Adipocyte (in vitro differentiated cells): ENCODE results near the gene OR5D14.

Experiments used
- DNase-seq: peaks from one replicate; pipeline ENCODE4 v3.0.0-alpha.2; 2015; ENCODE audit warnings: low read depth
- H3K27me3 ChIP-seq: replicated peaks from 2 replicates; pipeline ENCODE4 v1.7.0; 2013; ENCODE audit warnings: mild to moderate bottlenecking, low read length, moderate library complexity; ENCODE audit not compliant: control insufficient read depth, insufficient read depth
- H3K36me3 ChIP-seq: 2 replicates; pipeline ENCODE4 v1.7.0; 2013; ENCODE audit warnings: low read length, mild to moderate bottlenecking, moderate library complexity; ENCODE audit not compliant: control insufficient read depth, insufficient read depth, severe bottlenecking
- H3K4me1 ChIP-seq: 2 replicates; pipeline ENCODE4 v1.7.0; 2013; ENCODE audit warnings: mild to moderate bottlenecking, low read length, moderate library complexity; ENCODE audit not compliant: control insufficient read depth, insufficient read depth
- H3K4me3 ChIP-seq: 2 replicates; pipeline ENCODE4 v1.7.0; 2013; ENCODE audit warnings: mild to moderate bottlenecking, low read length, moderate library complexity
- H3K9ac ChIP-seq: 2 replicates; pipeline ENCODE4 v1.7.0; 2013; ENCODE audit warnings: mild to moderate bottlenecking, low read length, moderate library complexity
- H3K9me3 ChIP-seq: 2 replicates; pipeline ENCODE4 v1.7.0; 2013; ENCODE audit warnings: mild to moderate bottlenecking, low read length, moderate library complexity; ENCODE audit not compliant: control insufficient read depth

OR5D14 gene

DNA sequence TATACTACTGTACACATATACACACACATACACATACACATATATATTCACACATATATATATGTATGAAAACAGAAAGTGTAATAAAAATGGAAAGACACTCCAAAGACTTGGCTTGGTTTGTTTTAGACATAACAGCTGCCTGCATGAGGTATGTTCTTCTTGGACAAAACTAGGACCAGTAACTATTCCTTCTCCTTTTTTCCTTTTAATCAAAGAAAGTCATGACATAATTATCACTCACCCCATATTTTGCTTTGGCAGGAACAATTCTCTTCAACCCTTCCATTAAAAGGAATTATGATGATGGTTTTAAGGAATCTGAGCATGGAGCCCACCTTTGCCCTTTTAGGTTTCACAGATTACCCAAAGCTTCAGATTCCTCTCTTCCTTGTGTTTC is at the start of gene OR5D14:
OR5D14 (plus strand) TSS at position 301 of the 400 bp plus-strand sequence; CDS start at position 301, 0 bp downstream.
- no peaks in the 10 kb centered on the region for H3K4me1 ChIP-seq
- no peak within 1 kb of the TSS for H3K9ac ChIP-seq
- peaks cover 2% of the 10 kb centered on the region for H3K9me3 ChIP-seq
- H3K4me3 ChIP-seq = no peak within 1 kb of the TSS
- no peaks in the 10 kb centered on the region for H3K36me3 ChIP-seq
- H3K27me3 ChIP-seq = no peaks in the 10 kb centered on the region
- DNase-seq = no peak

DNA sequence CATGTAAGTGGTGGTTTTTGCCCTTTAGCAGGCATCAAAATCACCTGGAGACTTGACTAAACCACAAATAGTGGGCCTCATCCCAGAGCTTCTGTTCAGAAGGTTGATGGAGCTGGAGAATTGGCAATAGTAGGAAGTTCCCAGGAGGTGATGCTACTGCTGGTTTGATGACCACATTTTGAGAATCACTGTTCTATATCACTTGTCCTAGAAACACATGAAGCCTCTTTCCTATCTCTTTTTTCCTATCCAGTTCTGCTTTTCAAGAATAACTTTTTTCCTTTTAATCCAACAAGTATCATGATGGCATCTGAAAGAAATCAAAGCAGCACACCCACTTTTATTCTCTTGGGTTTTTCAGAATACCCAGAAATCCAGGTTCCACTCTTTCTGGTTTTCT is 22.2 kb upstream of the OR5D14 start, which contains the start of gene OR5D13:
OR5D13 (plus strand) TSS at position 301 of the 400 bp plus-strand sequence; CDS start at position 301, 0 bp downstream.
- H3K4me1 ChIP-seq = no peaks in the 10 kb centered on the region
- DNase-seq = no peak
- H3K27me3 ChIP-seq = no peaks in the 10 kb centered on the region
- H3K9ac ChIP-seq = no peak within 1 kb of the TSS
- no peak within 1 kb of the TSS for H3K4me3 ChIP-seq
- no peaks in the 10 kb centered on the region for H3K36me3 ChIP-seq
- H3K9me3 ChIP-seq = no peaks in the 10 kb centered on the region

DNA sequence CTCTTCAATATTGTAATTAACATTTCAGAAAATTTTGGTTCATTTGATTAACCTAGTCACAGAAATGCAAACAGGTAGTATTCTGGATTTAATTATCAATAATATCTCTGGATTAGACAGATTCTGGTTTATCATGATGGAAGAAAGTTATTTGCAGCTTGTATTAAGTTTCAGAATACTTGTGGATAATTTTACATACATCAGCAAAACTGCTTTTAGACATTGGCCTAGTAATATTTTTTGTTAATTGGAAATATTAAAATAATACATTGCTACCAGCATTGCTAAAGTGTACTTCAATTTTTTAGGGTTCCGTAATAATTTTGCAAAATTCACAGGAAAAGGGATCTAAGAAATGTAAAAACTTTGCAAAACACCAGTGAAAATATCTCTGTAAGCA is 3.8 kb upstream of the OR5D14 start:
- Histone ChIP-seq H3K4me3 (no peak overlapping the region), H3K9me3 (no peaks in the 10 kb centered on the region), H3K36me3 (no peaks in the 10 kb centered on the region), H3K9ac (no peak overlapping the region), H3K4me1 (no peaks in the 10 kb centered on the region), H3K27me3 (no peaks in the 10 kb centered on the region)
- DNase-seq = no peak

DNA sequence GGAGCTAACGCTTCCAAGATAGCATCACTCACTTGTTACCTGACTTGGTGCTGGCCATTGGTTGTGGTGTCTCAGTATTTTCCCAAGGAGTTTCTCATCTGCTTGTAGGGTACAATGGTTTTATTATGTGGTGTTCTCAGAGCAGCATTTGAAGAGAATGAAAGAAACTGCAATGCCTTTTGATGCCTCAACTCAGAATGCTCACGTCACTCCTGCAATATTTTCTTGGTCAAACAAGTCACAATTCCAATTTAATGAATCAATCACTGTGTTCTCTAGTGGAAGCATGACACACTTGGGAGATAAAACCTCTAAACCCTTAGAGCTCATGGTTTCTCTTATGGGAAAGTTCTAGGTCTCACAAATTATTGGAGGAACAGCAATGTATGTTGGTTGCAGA is 2.0 kb upstream of the OR5D14 start:
- no peaks in the 10 kb centered on the region for H3K4me1 ChIP-seq
- no peak overlapping the region for H3K4me3 ChIP-seq
- no peaks in the 10 kb centered on the region for H3K27me3 ChIP-seq
- DNase-seq = no peak
- no peaks in the 10 kb centered on the region for H3K36me3 ChIP-seq
- H3K9me3 ChIP-seq = no peaks in the 10 kb centered on the region
- H3K9ac ChIP-seq = no peak overlapping the region

DNA sequence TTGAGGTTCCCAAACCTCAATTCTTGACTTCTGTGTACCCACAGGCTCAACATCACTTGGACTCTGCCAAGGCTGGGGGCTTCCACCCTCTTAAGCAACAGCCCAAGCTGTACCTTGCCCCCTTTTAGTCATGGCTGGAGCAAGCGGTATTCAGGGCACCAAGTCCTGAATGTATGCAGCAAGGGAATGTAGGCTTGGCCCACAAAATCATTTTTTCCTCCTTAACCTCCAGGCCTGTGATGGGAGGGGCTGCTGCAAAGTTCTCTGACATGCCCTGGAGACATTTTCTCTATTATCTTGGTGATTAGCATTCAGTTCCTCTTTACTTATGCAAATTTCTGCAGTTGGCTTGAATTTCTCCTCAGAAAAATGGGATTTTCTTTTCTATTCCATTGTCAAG is 10.9 kb downstream of the OR5D14 start:
- DNase-seq = no peak
- no peak overlapping the region for H3K4me3 ChIP-seq
- no peaks in the 10 kb centered on the region for H3K27me3 ChIP-seq
- no peak overlapping the region for H3K9ac ChIP-seq
- no peaks in the 10 kb centered on the region for H3K36me3 ChIP-seq
- no peaks in the 10 kb centered on the region for H3K9me3 ChIP-seq
- no peaks in the 10 kb centered on the region for H3K4me1 ChIP-seq

DNA sequence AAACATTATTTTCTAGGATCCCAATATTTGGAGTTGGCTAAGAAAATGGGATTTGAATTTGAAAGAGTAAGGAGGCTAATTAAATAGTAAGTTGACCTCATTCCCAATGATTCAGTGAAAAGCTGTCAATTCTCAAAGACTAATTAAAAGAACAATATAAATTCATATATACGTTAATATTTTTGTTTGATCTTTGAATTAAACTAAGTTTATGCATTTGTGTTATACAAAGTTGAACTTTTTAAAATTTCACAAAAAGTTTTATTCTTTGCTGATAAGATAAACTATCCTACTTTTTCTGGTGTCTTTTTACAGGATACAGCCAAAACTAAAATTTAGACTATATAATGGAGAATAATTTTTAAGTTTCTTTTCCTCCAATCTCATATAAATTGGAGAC is 15.7 kb downstream of the OR5D14 start, which contains the start of gene OR5L1:
OR5L1 (plus strand) TSS at position 301 of the 400 bp plus-strand sequence. CDS start 100 bp downstream, outside the sequence.
- no peak for DNase-seq
- no peak within 1 kb of the TSS for H3K4me3 ChIP-seq
- H3K9ac ChIP-seq = no peak within 1 kb of the TSS
- no peaks in the 10 kb centered on the region for H3K27me3 ChIP-seq
- H3K4me1 ChIP-seq = no peaks in the 10 kb centered on the region
- no peaks in the 10 kb centered on the region for H3K9me3 ChIP-seq
- H3K36me3 ChIP-seq = no peaks in the 10 kb centered on the region

DNA sequence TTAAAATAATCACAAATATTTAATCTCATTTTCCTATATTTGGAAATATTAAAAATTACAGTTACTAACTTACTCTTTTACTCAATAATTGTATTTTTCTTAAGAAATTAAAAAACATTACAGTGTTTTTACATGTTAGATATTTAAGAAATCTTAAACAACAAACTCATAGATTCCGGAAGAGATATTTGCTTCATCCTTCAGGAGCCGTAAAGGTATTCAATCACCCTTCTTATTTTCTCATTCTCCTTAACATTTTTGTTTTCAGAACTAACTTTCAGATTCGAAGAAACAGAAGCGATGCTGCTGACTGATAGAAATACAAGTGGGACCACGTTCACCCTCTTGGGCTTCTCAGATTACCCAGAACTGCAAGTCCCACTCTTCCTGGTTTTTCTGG is 24.0 kb downstream of the OR5D14 start, which contains the start of gene OR5D18:
OR5D18 (plus strand) TSS at position 301 of the 400 bp plus-strand sequence; CDS start at position 301, 0 bp downstream.
- Histone ChIP-seq H3K4me1 (no peaks in the 10 kb centered on the region), H3K36me3 (no peaks in the 10 kb centered on the region), H3K9ac (no peak within 1 kb of the TSS), H3K27me3 (no peaks in the 10 kb centered on the region), H3K4me3 (no peak within 1 kb of the TSS), H3K9me3 (no peaks in the 10 kb centered on the region)
- no peak for DNase-seq

DNA sequence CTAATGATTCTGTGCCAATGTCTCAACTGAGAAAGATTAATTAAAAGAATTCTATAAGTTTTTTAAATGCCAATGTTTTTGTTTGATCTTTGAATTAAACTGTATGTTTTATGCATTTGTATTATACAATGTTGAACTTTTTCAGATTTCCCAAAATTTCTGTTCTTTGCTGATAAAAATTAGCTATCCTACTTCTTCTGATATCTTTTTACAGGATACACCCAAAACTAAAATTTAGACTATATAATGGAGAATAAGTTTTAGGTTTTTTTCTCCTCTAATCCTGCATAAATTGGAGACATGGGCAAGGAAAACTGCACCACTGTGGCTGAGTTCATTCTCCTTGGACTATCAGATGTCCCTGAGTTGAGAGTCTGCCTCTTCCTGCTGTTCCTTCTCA is 31.6 kb downstream of the OR5D14 start, which contains the start of gene OR5L2:
OR5L2 (plus strand) TSS at position 301 of the 400 bp plus-strand sequence; CDS start at position 301, 0 bp downstream.
- Histone ChIP-seq H3K9ac (no peak within 1 kb of the TSS), H3K9me3 (no peaks in the 10 kb centered on the region), H3K4me1 (no peaks in the 10 kb centered on the region), H3K27me3 (no peaks in the 10 kb centered on the region), H3K4me3 (no peak within 1 kb of the TSS), H3K36me3 (no peaks in the 10 kb centered on the region)
- DNase-seq = no peak

DNA sequence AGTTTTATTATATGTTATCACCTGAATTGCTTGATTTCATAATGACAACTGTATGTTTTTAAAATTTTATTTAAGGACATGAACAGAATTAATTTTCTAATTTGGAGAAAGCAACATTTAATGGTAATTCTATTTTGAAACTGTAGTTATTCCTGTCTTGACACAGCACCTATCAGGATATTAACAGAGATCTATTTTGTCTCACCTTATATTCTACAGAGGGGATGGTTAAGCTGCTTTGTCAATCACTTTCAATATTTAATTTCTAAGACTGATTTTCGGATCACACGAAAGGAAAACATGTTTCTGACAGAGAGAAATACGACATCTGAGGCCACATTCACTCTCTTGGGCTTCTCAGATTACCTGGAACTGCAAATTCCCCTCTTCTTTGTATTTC is 43.1 kb downstream of the OR5D14 start, which contains the start of gene OR5D16:
OR5D16 (plus strand) TSS at position 301 of the 400 bp plus-strand sequence; CDS start at position 301, 0 bp downstream.
- Histone ChIP-seq H3K4me1 (no peaks in the 10 kb centered on the region), H3K27me3 (no peaks in the 10 kb centered on the region), H3K36me3 (no peaks in the 10 kb centered on the region), H3K4me3 (no peak within 1 kb of the TSS), H3K9ac (no peak within 1 kb of the TSS), H3K9me3 (no peaks in the 10 kb centered on the region)
- no peak for DNase-seq
